ENCODE results near the gene CCDC63.

CCDC63 gene

DNA sequence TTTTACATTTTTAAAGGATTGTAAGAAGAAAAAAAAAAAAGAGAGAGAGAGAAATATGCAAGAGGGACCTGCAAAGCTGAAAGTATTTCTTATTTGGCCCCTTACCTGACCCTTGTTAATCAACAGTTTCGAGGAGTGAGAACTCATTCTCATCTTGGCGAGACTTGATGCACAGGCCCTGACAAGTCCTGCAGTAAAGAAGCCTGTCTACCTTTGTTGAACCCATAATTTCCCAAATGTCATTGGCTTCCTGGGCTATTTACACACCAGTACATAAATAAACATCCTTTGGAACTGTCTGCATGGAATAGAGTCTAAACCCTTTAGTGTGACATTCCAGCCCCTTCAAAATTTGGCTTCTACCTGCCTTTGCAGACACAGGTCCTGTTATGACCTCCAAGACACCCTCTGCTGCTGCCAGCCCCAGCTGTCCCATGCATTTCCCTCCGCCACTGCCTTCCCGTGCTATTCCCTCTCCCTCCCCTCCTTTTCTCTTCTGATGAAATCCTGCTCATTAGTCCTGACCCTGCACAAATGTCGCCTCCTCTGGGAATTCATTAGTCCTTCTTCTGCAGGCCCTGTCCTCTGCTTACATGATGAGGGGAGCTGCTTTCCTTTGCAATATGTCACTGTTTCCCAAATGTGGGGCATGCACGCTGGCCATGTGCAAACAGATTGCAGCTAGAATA, 38.5 kb downstream of the CCDC63 start:
- no peak for DNase-seq (ENCODE audit: low read depth, low spot score)

DNA sequence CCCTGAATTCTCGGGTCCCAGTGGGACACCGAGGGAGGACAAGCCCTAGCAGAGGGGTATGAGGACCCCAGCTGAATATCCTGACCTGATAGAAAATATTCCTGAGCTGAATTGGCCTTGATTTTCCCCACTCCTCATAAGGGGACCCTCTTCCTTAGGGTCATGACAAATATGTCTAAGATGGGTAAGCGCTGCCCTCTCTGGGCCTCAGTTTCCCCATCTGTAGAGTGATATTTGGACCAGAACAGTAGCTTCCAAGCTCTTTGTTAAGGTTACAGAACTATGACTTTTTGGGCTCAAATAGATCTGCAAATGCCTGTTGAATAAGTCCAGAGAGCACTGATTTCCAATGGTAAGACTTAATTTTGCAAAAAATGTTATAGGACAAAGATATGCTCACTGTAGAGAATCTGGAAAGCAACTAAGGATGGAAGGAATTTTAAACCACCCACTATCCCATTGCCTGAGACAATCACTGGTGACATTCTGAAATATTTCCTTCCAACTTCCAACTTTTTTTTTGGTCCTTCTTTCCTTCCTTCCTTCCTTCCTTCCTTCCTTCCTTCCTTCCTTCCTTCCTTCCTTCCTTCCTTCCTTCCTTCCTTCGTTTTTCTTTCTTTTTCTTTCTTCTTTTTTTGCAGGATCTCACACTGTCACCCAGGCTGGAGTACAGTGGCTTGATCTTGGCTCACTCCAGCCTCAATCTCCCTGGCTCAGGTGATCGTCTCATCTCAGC, 41.6 kb downstream of the CCDC63 start:
- DNase-seq (ENCODE audit: low read depth, low spot score): no peak

DNA sequence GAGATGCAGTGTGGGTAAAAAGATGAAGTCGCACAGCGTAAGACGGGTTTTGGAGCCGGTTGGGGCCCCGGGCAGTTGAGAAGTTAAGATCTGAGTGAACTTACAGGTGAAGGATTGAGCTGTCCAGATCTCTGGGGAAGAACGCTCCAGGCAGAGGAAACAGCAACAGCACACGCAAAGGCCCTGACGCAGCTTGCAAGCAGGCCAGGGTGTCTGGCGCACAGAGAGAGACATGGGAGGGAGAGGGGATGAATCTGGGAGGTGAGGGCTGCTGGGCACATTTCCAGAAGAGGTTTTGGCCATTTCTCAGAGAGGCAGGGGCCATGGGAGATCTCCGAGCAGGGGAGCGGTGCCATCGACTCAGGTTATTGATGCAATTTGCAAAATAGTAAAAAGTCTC, 42.6 kb downstream of the CCDC63 start:
- no peak for DNase-seq (ENCODE audit: low read depth, low spot score)

DNA sequence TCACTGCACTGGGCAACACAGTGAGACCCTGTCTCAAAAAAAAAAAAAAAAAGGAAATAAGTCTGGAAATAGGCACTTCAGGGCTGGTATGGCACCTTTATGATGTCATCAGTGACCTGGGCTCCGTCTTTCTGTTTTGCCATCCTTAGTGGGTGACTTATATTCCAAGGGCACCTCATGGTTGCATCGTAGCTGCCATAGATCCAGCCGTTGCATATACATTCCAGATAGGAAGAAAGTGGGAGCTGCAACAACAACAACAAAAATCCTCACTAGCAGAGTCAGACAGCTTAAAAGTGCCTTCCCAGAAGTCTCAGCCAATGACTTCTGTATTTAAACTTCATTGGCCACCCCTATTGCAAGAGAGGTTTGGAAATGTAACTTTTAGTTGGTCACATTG, 47.2 kb downstream of the CCDC63 start:
- DNase-seq (ENCODE audit: low read depth, low spot score): no peak

DNA sequence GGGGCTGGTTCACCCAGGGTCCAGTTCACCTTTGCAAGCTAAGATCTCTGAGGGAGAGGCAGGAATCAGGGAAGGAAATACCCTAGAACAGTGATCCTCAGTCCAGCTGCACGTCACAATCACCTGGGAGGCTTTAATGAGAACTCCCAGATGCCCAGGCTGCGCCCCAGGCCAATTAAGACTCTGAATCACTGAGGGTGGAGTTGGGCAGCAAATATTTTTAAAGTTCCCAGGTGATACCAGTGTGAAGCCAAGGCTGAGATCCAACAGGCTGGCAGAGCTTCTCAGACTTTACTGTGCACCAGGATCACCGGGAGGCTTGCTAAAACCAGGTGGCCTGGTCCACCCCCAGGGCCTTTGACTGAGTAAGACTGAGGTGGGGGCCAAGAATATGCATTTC, 49.8 kb downstream of the CCDC63 start:
- DNase-seq (ENCODE audit: low read depth, low spot score): no peak

- no peak for DNase-seq (ENCODE audit: low read depth, low spot score)
Measured at GRCh38 chr12:110901401-110901800, 54.6 kb downstream of the CCDC63 start.

GRCh38 chr12:110903511-110903910, 56.7 kb downstream of the CCDC63 start:
- no peak for DNase-seq (ENCODE audit: low read depth, low spot score)

- no peak for DNase-seq (ENCODE audit: low read depth, low spot score)
Measured at GRCh38 chr12:110906083-110906482, 59.3 kb downstream of the CCDC63 start.

GRCh38 chr12:110906516-110906915, 59.7 kb downstream of the CCDC63 start:
- DNase-seq (ENCODE audit: low read depth, low spot score): no peak

- DNase-seq (ENCODE audit: low read depth, low spot score): no peak
Measured at GRCh38 chr12:110906985-110907384, 60.2 kb downstream of the CCDC63 start.

DNA sequence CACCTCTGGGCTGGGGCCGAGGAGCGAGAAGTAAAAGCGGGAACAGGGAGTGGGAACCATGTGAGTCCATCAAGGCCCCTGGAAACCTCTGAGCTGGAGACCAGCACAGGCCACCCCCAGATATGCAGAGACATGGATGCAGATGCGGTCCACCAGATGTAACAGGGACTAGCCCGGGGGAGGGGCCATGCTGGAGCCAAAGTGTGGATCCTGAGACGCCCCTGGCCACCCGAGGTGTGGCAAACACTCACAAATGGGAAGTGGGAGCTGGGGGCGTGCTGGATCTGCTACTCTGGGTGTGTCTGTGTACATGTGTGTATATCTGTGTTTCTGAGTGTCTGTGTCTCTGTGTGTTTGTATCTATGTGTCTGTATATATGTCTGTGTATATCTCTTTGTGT, 60.8 kb downstream of the CCDC63 start:
- no peak for DNase-seq (ENCODE audit: low read depth, low spot score)

DNA sequence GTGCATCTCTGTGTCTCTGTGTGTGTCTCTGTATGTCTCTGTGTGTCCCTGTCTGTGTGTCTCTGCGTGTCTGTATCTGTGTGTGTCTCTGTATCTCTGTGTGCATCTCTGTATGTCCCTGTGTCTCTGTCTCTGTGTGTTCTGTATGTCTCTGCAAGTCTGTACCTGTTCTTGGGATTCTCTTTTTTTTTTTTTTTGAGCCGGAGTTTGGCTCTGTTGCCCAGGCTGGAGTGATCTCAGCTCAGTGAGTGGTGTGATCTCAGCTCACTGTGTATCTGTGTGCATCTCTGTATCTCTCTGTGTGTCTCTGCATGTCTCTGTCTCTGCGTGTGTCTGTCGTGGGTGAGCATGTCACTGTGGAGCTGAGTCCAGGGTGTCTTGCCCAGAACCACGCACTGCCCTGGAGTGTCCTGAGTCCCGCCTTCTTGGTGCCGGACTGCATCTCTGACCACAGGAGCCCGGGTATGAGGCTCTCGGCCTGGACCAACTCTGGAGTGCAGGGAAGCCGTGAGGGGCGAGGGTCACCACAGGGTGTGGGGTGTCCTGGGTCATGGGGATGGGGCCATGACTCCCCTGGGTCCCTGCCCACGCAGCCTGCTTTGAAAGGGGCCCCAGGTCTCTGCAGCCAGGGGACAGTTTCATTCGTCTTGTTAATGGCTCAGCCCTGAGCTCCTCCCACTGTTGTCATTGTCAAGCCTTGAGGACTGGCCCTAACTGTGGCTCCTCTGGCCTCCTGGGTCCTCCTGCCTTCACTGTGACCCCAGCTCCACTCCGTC, 61.8 kb downstream of the CCDC63 start:
- DNase-seq (ENCODE audit: low read depth, low spot score): no peak

DNA sequence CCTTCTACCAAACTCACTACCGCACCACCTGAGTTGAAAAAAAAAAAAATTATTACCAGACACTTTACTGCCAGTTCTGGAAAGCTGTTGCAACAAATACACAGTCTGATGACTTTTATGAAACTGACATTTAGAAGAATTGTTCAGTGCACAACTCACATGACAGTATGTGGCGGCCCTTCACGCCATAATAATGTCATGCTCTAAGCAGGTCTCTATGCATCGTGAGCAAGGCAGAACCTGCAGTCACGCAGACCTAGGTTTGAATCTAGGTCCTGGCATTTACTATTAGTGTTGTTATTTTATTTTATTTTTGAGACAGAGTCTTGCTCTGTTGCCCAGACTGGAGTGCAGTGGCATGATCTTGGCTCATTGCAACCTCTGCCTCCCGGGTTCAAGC, 65.5 kb downstream of the CCDC63 start:
- DNase-seq (ENCODE audit: low read depth, low spot score): no peak

GRCh38 chr12:110913119-110914056, 66.6 kb downstream of the CCDC63 start:
- no peak for DNase-seq (ENCODE audit: low read depth, low spot score)

DNA sequence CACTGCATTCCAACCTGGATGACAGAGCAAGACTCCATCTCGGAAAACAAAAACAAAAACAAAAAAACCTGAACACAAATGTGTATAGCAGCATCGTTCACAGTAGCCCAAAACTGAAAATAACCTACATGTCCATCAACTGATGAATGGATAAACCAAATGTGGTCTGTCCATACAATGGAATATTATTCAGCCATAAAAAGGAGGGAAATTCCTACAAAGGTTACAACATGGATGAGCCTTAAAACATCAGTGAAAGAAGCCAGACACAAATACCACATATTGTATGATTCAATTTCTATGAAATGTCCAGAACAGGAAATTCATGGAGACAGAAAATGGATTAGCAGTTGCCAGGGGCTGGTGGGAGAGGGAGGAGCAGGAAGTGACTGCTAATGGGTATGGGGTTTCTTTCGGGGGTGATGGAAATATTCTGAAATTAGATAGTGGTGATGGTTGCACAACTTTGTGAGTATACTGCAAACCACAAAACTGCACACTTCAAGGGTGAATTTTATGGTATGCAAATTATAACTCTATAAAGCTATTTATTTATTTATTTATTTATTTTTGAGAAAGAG, 69.6 kb downstream of the CCDC63 start:
- DNase-seq (ENCODE audit: low read depth, low spot score): no peak

DNA sequence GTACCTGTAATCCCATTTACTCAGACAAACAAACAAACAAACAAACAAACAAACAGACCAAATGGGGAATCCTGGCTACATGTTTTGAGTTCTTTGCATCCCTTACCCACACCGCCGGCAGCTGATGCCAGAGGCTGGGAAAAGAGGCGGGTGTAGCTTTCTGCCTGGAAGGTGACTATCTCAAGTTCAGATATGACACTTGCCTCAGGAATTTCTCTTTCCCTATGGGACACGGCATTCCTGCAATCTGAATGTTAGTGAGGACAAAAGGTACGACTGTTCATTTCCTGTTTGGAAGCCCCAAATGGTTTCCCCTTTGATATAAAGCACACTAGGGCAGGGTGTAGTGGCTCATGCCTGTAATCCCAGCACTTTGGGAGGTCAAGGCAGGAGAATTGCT, 70.7 kb downstream of the CCDC63 start:
- no peak for DNase-seq (ENCODE audit: low read depth, low spot score)

DNA sequence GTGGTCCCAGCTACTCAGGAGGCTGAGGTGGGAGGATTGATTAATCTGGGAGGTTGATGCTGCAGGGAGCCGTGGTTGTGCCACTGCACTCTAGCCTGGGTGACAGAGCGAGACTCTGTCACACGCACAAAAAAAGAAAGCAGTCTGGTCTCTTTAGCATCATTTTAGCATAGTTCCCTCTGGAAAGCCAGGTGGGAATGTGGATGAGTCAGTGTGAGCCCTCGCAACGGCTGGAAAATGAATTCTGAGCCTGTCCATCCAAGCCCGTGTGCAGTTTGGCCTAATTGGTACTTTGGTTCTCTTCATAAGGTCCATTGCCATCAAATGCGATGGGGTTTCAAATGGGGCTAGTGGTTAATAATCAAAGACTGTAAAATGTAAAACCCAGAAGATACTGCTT, 71.2 kb downstream of the CCDC63 start:
- no peak for DNase-seq (ENCODE audit: low read depth, low spot score)

DNA sequence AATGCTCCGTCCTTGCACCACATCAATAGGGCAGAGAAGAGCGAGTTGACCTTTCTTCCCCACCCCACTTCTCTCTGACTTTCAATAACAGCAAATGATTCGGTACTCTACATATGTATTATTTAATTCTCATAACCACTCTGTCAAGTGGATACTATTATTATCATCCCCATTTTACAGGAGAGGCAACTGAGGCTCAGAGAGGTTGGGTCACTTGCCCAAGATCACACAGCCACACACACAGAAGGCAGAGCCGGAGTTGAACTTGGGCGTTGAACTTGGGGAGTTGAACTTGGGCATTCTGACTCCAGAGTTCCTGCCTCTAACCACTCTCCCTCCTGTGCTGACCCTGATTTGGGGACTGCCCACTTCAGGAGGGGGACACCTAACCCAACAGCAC, 72.9 kb downstream of the CCDC63 start:
- no peak for DNase-seq (ENCODE audit: low read depth, low spot score)

- no peak for DNase-seq (ENCODE audit: low read depth, low spot score)
Measured at GRCh38 chr12:110920324-110920910, 73.6 kb downstream of the CCDC63 start, which contains the start of gene MYL2. MYL2 (minus strand) TSS chr12:110920579; CDS start chr12:110920529, 50 bp downstream.

DNA sequence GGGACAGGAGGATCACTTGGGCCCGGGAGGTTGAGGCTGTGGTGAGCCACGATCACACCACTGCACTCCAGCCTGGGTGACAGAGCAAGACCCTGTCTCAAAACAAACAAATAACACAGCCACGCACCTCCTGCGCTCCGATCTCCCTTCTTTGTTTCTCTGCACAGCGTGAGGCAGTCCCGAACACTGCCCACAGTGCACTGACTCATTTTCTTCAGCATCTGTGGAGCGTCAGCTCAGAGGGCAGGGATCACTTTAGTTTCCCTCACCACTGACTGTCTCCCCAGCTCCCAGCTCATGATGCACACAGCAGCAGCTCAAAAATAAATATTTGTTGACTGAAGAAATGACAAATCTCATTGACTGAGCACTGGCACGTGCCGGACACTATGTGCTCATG, 74.5 kb downstream of the CCDC63 start:
- no peak for DNase-seq (ENCODE audit: low read depth, low spot score)

- DNase-seq (ENCODE audit: low read depth, low spot score): no peak
Measured at GRCh38 chr12:110922652-110923051, 75.9 kb downstream of the CCDC63 start.

Measured in iPS DF 19.7 (cell line).